ENCODE results near the gene CFP.
A peak's percentile ranks its signal among the peaks of the same experiment; 100 is the strongest.

The CFP gene

DNA sequence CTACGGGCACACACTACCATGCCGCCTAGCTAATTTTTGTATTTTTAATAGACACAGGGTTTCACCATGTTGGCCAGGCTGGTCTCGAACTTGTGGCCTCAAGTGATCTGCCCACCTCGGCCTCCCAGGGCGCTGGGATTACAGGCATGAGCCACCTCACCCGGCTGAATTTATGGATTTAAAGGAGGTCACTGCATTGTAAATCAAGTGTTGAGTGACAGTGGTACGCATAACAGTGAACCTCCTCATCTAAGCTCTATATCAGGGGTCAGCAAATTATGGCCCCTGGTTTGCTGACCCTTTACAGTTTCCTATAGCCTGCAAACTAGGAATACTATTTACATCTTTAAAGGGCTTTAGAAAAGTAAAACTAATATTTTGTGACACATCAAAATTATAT is 31.8 kb upstream of the CFP start:
- H3K27me3 ChIP-seq = no peaks in the 10 kb centered on the region
- H3K27ac ChIP-seq = no peak overlapping the region
- H3K36me3 ChIP-seq = peaks cover 6% of the 10 kb centered on the region
- H3K4me3 ChIP-seq (ENCODE audit: low read depth in 1 of 2, low read length in 1 of 2) = no peak overlapping the region
- TF ChIP-seq, protein P1, sequence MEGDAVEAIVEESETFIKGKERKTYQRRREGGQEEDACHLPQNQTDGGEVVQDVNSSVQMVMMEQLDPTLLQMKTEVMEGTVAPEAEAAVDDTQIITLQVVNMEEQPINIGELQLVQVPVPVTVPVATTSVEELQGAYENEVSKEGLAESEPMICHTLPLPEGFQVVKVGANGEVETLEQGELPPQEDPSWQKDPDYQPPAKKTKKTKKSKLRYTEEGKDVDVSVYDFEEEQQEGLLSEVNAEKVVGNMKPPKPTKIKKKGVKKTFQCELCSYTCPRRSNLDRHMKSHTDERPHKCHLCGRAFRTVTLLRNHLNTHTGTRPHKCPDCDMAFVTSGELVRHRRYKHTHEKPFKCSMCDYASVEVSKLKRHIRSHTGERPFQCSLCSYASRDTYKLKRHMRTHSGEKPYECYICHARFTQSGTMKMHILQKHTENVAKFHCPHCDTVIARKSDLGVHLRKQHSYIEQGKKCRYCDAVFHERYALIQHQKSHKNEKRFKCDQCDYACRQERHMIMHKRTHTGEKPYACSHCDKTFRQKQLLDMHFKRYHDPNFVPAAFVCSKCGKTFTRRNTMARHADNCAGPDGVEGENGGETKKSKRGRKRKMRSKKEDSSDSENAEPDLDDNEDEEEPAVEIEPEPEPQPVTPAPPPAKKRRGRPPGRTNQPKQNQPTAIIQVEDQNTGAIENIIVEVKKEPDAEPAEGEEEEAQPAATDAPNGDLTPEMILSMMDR (IDR thresholded peaks at IDR 0.05) = no peak
- peaks cover 20% of the 10 kb centered on the region in 2 experiments for H3K4me1 ChIP-seq (ENCODE audit: control insufficient read depth in 1 of 2, insufficient read depth in 1 of 2, low read depth in 1 of 2, low read length in 1 of 2)
- no peaks in the 10 kb centered on the region for H3K9me3 ChIP-seq

DNA sequence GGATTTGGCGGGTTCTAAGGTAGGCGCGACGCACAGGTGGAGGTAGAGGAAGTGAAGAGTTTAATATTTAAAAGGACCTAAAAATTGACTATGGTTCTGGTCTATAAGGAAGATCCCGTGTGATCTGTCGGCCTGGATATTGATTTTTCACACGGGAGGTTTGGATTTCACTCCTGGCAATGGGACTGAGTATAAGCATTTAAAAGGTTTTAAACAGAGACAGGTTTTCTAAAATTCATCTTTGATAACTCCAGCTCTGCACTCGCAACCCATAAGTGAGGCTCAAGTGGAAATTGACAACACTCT is 29.6 kb upstream of the CFP start:
- Histone ChIP-seq H3K36me3 (peaks cover 22% of the 10 kb centered on the region), H3K4me1 (ENCODE audit: control insufficient read depth in 1 of 2, insufficient read depth in 1 of 2, low read depth in 1 of 2, low read length in 1 of 2) (peaks cover 20 to 23% of the 10 kb centered on the region in 2 experiments), H3K27ac (peak overlapping the region; percentile 97), H3K27me3 (no peaks in the 10 kb centered on the region), H3K9me3 (no peaks in the 10 kb centered on the region), H3K4me3 (ENCODE audit: low read depth in 1 of 2, low read length in 1 of 2) (peak overlapping the region; percentile 73 to 87)
- TF ChIP-seq, protein P1 (IDR thresholded peaks at IDR 0.05) = no peak

DNA sequence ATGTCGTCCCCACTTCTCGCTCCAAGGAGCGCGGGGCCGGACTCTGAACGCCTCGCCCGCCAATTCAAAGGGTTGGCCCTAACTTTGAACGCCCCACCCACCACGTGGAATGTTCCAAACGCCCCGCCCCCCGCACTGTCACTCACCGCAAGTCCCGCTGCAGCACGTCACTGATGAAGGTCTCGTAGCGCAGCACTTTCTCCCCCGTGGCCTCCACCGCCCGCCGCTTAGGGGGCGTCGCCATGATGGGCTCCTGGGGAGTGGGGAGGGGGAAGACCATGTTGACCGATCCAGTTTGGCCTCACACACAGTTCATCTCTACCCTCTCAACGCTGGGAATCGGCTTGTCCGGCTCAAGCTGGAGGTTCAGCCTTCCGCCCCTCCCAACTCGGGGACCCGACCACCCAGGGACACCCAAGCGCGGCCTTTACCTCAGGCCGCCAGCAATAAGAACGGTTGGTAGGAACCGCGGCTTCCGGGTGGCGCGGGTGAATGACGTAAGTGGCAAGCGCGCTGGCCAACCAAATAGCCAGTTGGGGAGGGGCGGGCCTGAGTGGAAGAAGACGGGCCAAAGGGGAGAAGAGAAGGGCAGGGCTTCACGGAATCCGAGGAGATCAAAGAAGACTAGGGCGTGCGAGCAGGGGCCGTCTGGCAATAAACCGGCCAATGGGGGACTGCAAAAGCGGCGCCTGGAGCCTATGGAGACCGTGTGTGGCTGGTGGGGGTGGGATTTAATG is 29.1 kb upstream of the CFP start, which contains the start of gene UXT:
Gene UXT, minus strand, starts transcription at position 497 of the 737 bp plus-strand sequence. Its CDS starts 253 bp downstream, at position 244.
- H3K27ac ChIP-seq = peak within 1 kb of the TSS; percentile 97
- TF ChIP-seq, protein P1 (IDR thresholded peaks at IDR 0.05) = no peak
- peak within 1 kb of the TSS; percentile 73 to 87 for H3K4me3 ChIP-seq (ENCODE audit: low read depth in 1 of 2, low read length in 1 of 2)
- H3K27me3 ChIP-seq = no peaks in the 10 kb centered on the region
- no peaks in the 10 kb centered on the region for H3K9me3 ChIP-seq
- peaks cover 20 to 23% of the 10 kb centered on the region in 2 experiments for H3K4me1 ChIP-seq (ENCODE audit: control insufficient read depth in 1 of 2, insufficient read depth in 1 of 2, low read depth in 1 of 2, low read length in 1 of 2)
- H3K36me3 ChIP-seq = peaks cover 22% of the 10 kb centered on the region

DNA sequence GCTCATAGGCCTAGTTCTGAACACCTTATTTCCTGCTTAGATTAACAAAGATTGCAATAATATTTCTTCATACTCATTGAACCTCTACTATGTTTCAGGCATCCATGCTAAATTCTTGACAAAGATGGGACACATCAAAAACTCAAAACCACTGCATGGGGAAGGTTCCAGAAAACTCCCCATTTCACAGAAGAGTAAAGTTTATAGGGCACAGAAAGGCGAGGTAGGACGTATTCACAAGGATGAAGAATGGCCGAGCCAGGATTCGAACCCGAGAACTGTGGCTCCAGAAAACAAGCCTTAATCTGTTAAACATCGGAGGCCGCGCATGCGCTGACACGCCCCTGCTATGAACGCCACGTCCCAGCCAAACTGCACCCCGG is 28.6 kb upstream of the CFP start:
- H3K36me3 ChIP-seq = peaks cover 22% of the 10 kb centered on the region
- peak overlapping the region; percentile 73 to 87 for H3K4me3 ChIP-seq (ENCODE audit: low read depth in 1 of 2, low read length in 1 of 2)
- TF ChIP-seq, protein P1 (IDR thresholded peaks at IDR 0.05) = no peak
- no peaks in the 10 kb centered on the region for H3K9me3 ChIP-seq
- no peaks in the 10 kb centered on the region for H3K27me3 ChIP-seq
- H3K4me1 ChIP-seq (ENCODE audit: control insufficient read depth in 1 of 2, insufficient read depth in 1 of 2, low read depth in 1 of 2, low read length in 1 of 2) = peaks cover 20 to 23% of the 10 kb centered on the region in 2 experiments
- H3K27ac ChIP-seq = peak overlapping the region; percentile 97

DNA sequence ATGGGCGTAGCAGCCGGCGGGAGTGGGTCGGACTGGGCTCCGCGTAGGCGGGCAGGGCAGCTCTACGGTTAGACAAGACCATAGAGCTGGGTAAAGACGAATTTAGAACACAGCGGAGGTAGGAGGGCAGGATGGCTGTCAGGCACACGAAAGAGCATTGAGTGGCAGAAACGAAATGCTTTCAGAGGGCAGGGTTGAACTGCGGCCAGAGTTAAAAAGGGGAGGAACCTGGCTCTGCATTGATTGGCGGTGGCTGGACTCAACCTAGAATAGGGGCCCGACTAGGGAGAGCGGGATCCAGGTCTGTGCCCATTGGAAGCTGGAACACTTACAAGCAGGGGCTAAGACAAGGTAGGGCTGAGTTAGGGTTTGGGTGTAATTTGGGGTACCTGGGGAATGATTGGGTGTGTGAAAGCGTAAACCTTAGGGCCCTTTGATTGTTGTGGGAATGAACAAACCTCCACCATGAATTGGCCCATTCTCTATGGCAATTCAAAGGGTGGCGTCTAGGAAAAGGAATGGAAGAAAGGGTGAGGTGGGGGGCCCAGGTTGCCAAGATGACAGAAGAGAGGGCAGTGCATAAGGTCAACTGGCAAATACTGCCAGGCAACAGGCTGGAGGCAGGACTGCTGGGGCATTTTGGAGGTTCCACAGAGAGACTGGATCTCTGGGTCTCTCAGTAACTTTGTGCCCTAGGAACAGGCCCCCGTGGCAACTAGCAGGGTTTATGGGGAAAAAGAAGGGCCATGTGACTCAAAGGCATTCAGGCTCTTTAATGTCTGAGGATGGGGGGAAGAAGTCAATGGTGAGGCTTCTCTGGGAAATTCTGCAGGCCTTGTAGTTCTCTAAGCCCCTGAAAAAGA is 21.5 kb upstream of the CFP start:
- H3K4me1 ChIP-seq (ENCODE audit: control insufficient read depth in 1 of 2, insufficient read depth in 1 of 2, low read depth in 1 of 2, low read length in 1 of 2) = peaks cover 16 to 17% of the 10 kb centered on the region in 2 experiments
- H3K36me3 ChIP-seq = peaks cover 13% of the 10 kb centered on the region
- H3K27me3 ChIP-seq = no peaks in the 10 kb centered on the region
- TF ChIP-seq, protein P1 (IDR thresholded peaks at IDR 0.05) = no peak
- no peaks in the 10 kb centered on the region for H3K9me3 ChIP-seq
- H3K27ac ChIP-seq = peak overlapping the region; percentile 75
- peak overlapping the region; percentile 70 for H3K4me3 ChIP-seq (ENCODE audit: low read depth in 1 of 2, low read length in 1 of 2)

Measured in neutrophil (primary cell).